ENCODE results near the gene OR6M1. TPM values are rescaled to one million over a fixed set of nuclear protein-coding genes. Genes with fewer than 3 reads are reported as not detected.

The OR6M1 gene
- total RNA-seq, 2 donors from 2014 or later, result not detected

DNA sequence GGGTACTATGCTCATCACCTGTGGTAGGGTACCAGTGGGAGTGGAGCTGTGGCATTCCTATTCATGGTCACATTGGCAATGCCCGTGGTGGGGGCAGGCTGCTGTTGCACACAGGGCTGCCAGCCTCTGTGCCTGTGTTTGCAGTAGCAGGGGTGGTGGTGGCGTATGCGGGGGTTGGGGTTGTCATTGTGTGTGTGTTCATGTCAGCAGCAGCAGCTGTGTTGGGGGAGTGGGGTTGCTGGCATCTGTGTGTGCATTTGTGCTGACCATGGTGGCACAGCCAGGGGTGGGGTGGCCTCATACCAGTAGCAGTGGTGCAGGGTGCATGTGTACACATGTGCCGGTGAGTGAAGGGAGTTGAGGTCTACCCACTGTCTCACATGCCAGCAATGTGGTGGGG, 45.0 kb upstream of the OR6M1 start:
- H3K36me3 Mint-ChIP-seq (ENCODE audit: low read depth), result peaks cover 1% of the 10 kb centered on the region
- WGBS, 2 experiments (ENCODE audit: insufficient coverage in 1 of 2, insufficient read length in 1 of 2), result 86 to 97% methylated on average over 1 to 4 of the region's 4 CpGs
- no peak for TF ChIP-seq CTCF (conservative IDR thresholded peaks at IDR 0.05)
- Histone ChIP-seq H3K27me3 (ENCODE audit: control insufficient read depth, insufficient read depth, low read length, poor library complexity, severe bottlenecking) (no peaks in the 10 kb centered on the region), H3K4me3 (ENCODE audit: low read length) (no peak overlapping the region), H3K27ac (ENCODE audit: low read depth, low read length) (no peak overlapping the region), H3K36me3 (ENCODE audit: control insufficient read depth, insufficient read depth, low read length) (no peaks in the 10 kb centered on the region), H3K4me1 (ENCODE audit: control insufficient read depth, insufficient read depth, low read length) (no peaks in the 10 kb centered on the region), H3K9me3 (ENCODE audit: control insufficient read depth, low read length) (peaks cover 10% of the 10 kb centered on the region), H3K9ac (ENCODE audit: extremely low read depth, low read length, poor library complexity, severe bottlenecking) (no peak overlapping the region)
- no peak for DNase-seq
- H3K27me3 Mint-ChIP-seq (ENCODE audit: insufficient read depth), result no peaks in the 10 kb centered on the region
- peaks cover 22% of the 10 kb centered on the region for H3K9me3 Mint-ChIP-seq
- no peak overlapping the region for H3K27ac Mint-ChIP-seq
- H3K4me3 Mint-ChIP-seq, result no peak overlapping the region
- peaks cover 6% of the 10 kb centered on the region for H3K4me1 Mint-ChIP-seq

DNA sequence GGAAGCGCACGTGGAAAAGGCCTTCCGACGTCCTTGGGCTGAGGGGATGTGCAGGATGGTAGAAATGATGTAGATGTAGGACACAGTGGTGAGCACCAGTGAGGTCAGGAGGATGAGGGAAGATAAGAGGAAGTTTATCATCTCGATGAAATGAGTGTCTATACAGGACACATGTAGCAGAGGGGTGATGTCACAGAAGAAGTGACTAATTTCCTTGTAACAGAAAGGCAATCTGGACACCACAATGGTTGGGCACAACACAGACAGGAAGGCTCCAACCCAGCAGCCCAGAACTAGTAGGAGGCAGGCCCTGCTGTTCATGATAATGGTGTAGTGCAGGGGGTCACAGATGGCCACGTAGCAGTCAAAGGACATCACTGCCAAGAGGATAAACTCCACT, 35.0 kb upstream of the OR6M1 start:
- Histone ChIP-seq H3K4me1 (ENCODE audit: control insufficient read depth, insufficient read depth, low read length) (peaks cover 7% of the 10 kb centered on the region), H3K27ac (ENCODE audit: low read depth, low read length) (no peak overlapping the region), H3K4me3 (ENCODE audit: low read length) (no peak overlapping the region), H3K27me3 (ENCODE audit: control insufficient read depth, insufficient read depth, low read length, poor library complexity, severe bottlenecking) (peaks cover 20% of the 10 kb centered on the region), H3K9me3 (ENCODE audit: control insufficient read depth, low read length) (no peaks in the 10 kb centered on the region), H3K9ac (ENCODE audit: extremely low read depth, low read length, poor library complexity, severe bottlenecking) (no peak overlapping the region), H3K36me3 (ENCODE audit: control insufficient read depth, insufficient read depth, low read length) (no peaks in the 10 kb centered on the region)
- Mint-ChIP-seq H3K4me1 (peaks cover 23% of the 10 kb centered on the region), H3K27me3 (ENCODE audit: insufficient read depth) (peaks cover 22% of the 10 kb centered on the region), H3K27ac (no peak overlapping the region), H3K36me3 (ENCODE audit: low read depth) (peaks cover 7% of the 10 kb centered on the region), H3K9me3 (no peaks in the 10 kb centered on the region), H3K4me3 (no peak overlapping the region)
- no peak for TF ChIP-seq CTCF (conservative IDR thresholded peaks at IDR 0.05)
- 92 to 100% methylated on average over 5 to 6 of the region's 6 CpGs for whole genome bisulfite sequencing, 2 experiments (ENCODE audit: insufficient coverage in 1 of 2, insufficient read length in 1 of 2)
- no peak for DNase-seq

- WGBS, 2 experiments (ENCODE audit: insufficient coverage in 1 of 2, insufficient read length in 1 of 2), result 85 to 95% methylated on average over 3 to 5 of the region's 5 CpGs
- H3K36me3 Mint-ChIP-seq (ENCODE audit: low read depth), result peaks cover 7% of the 10 kb centered on the region
- Histone ChIP-seq H3K36me3 (ENCODE audit: control insufficient read depth, insufficient read depth, low read length) (no peaks in the 10 kb centered on the region), H3K4me3 (ENCODE audit: low read length) (no peak overlapping the region), H3K27ac (ENCODE audit: low read depth, low read length) (no peak overlapping the region), H3K9ac (ENCODE audit: extremely low read depth, low read length, poor library complexity, severe bottlenecking) (no peak overlapping the region), H3K9me3 (ENCODE audit: control insufficient read depth, low read length) (no peaks in the 10 kb centered on the region), H3K27me3 (ENCODE audit: control insufficient read depth, insufficient read depth, low read length, poor library complexity, severe bottlenecking) (peaks cover 20% of the 10 kb centered on the region), H3K4me1 (ENCODE audit: control insufficient read depth, insufficient read depth, low read length) (peaks cover 2% of the 10 kb centered on the region)
- H3K4me1 Mint-ChIP-seq, result peaks cover 16% of the 10 kb centered on the region
- peaks cover 4% of the 10 kb centered on the region for H3K9me3 Mint-ChIP-seq
- H3K27me3 Mint-ChIP-seq (ENCODE audit: insufficient read depth), result peaks cover 24% of the 10 kb centered on the region
- DNase-seq, result no peak
- TF ChIP-seq CTCF (conservative IDR thresholded peaks at IDR 0.05), result no peak
- H3K27ac Mint-ChIP-seq, result no peak overlapping the region
- no peak overlapping the region for H3K4me3 Mint-ChIP-seq
These were observed 33.0 kb upstream of the OR6M1 start for GRCh38 chr11:123839131-123839530.
